IMR-90 (cell line): ENCODE results near the gene RBM42. TPM values are rescaled to one million over a fixed set of nuclear protein-coding genes. Genes with fewer than 3 reads are reported as not detected.

Experiments used
- ATAC-seq: fragments of 200-7000 bp; cut with Tn5 transposase; 2 replicates; pipeline ENCODE4 v1.9.1; 2020; ENCODE audit warnings: low read depth, mild to moderate bottlenecking, moderate library complexity
- BruUV-seq: library from RNA; stranded (reverse); fragments of 400-500 nt; replicated peaks from 2 replicates; lab custom pipeline; 2021; lab: Mats Ljungman, UMichigan
- CTCF ChIA-PET: fragments of 300-600 bp; formaldehyde crosslinking; extraction: SDS; loops from one replicate; lab custom pipeline; 2021; ENCODE audit warnings: antibody characterized with exemption; lab: Yijun Ruan, JAX
- POLR2A ChIA-PET: fragments of 300-600 bp; sonication (Branson Sonifier 250); formaldehyde crosslinking; loops from one replicate; lab custom pipeline; 2022; ENCODE audit warnings: antibody characterized with exemption; ENCODE audit not compliant: unreplicated experiment; lab: Charles Lee
- DNase-seq: peaks from one replicate; pipeline ENCODE4 v3.0.0; 2013
- H2AFZ ChIP-seq: replicated peaks from 2 replicates; pipeline ENCODE3; 2013; ENCODE audit warnings: low read length, mild to moderate bottlenecking; ENCODE audit not compliant: poor library complexity
- H2AK5ac ChIP-seq: 2 replicates; pipeline ENCODE4 v1.6.1; 2013; ENCODE audit warnings: low read depth, low read length, inconsistent platforms
- H2AK9ac ChIP-seq: replicated peaks from 2 replicates; pipeline ENCODE3; 2013; ENCODE audit warnings: mild to moderate bottlenecking, low read depth, low read length, moderate library complexity; ENCODE audit not compliant: poor library complexity
- H2BK120ac ChIP-seq: 2 replicates; pipeline ENCODE4 v1.6.1; 2013; ENCODE audit warnings: low read depth, low read length, inconsistent platforms
- H2BK15ac ChIP-seq: 3 replicates; pipeline ENCODE4 v1.6.1; 2013; ENCODE audit warnings: low read depth, low read length, inconsistent platforms
- H2BK20ac ChIP-seq: 2 replicates; pipeline ENCODE4 v1.6.1; 2013; ENCODE audit warnings: low read depth, mild to moderate bottlenecking, inconsistent platforms, low read length, moderate library complexity
- H2BK5ac ChIP-seq: 2 replicates; pipeline ENCODE4 v1.6.1; 2013; ENCODE audit warnings: mild to moderate bottlenecking, low read depth, low read length, inconsistent platforms; ENCODE audit not compliant: poor library complexity, severe bottlenecking
- H3K14ac ChIP-seq: replicated peaks from 2 replicates; pipeline ENCODE4 v1.6.1; 2013; ENCODE audit warnings: low read depth, low read length, inconsistent platforms
- H3K18ac ChIP-seq: 2 replicates; pipeline ENCODE4 v1.6.1; 2013; ENCODE audit warnings: low read depth, low read length, control low read depth
- H3K23ac ChIP-seq: 2 replicates; pipeline ENCODE4 v1.6.1; 2013; ENCODE audit warnings: low read depth, low read length, inconsistent platforms
- H3K27ac ChIP-seq: 2 replicates; pipeline ENCODE4 v1.5.1; 2013; ENCODE audit warnings: mild to moderate bottlenecking, control low read depth, low read length; ENCODE audit not compliant: insufficient read depth
- H3K27me3 ChIP-seq: 2 replicates; pipeline ENCODE4 v1.6.1; 2013; ENCODE audit warnings: low read length; ENCODE audit not compliant: control insufficient read depth, insufficient read depth
- H3K36me3 ChIP-seq: 2 replicates; pipeline ENCODE4 v1.6.1; 2013; ENCODE audit warnings: low read length, mixed read lengths; ENCODE audit not compliant: control insufficient read depth, insufficient read depth
- H3K4ac ChIP-seq: 2 replicates; pipeline ENCODE4 v1.6.1; 2013; ENCODE audit warnings: low read depth, low read length, inconsistent platforms
- H3K4me1 ChIP-seq: 2 replicates; pipeline ENCODE4 v1.6.1; 2013; ENCODE audit warnings: low read length, mixed read lengths; ENCODE audit not compliant: control insufficient read depth, insufficient read depth
- H3K4me2 ChIP-seq: 2 replicates; pipeline ENCODE4 v1.6.1; 2013; ENCODE audit warnings: low read depth, mild to moderate bottlenecking, control low read depth, low read length, moderate library complexity
- H3K4me3 ChIP-seq: 2 replicates; pipeline ENCODE4 v1.5.1; 2013; ENCODE audit warnings: low read depth, mild to moderate bottlenecking, control low read depth, low read length, moderate library complexity; ENCODE audit not compliant: insufficient read depth
- H3K56ac ChIP-seq: 2 replicates; pipeline ENCODE4 v1.6.1; 2013; ENCODE audit warnings: low read length, inconsistent platforms; ENCODE audit not compliant: insufficient read depth; ENCODE audit errors: extremely low read depth
- H3K79me1 ChIP-seq, 2 experiments: 2 replicates each; pipeline ENCODE4 v1.6.1; 2013; ENCODE audit warnings: low read length in 2 of 2, inconsistent platforms in 1 of 2, low read depth in 1 of 2
- H3K9ac ChIP-seq: 2 replicates; pipeline ENCODE4 v1.6.1; 2013; ENCODE audit warnings: low read depth, low read length, control low read depth
- H3K9me1 ChIP-seq: 2 replicates; pipeline ENCODE4 v1.6.1; 2013; ENCODE audit warnings: low read length, inconsistent platforms; ENCODE audit not compliant: insufficient read depth
- H3K9me3 ChIP-seq: 2 replicates; pipeline ENCODE4 v1.6.1; 2013; ENCODE audit warnings: low read length; ENCODE audit not compliant: control insufficient read depth, insufficient read depth
- H4K20me1 ChIP-seq: 2 replicates; pipeline ENCODE4 v1.6.1; 2013; ENCODE audit warnings: low read length, inconsistent platforms; ENCODE audit not compliant: insufficient read depth
- H4K5ac ChIP-seq: 2 replicates; pipeline ENCODE4 v1.6.1; 2013; ENCODE audit warnings: mild to moderate bottlenecking, low read depth, low read length, control low read depth
- H4K8ac ChIP-seq, 2 experiments: 2 replicates each; pipeline ENCODE4 v1.6.1; 2013; ENCODE audit warnings: low read depth in 2 of 2, low read length in 2 of 2, control low read depth in 1 of 2, inconsistent platforms in 1 of 2
- H4K91ac ChIP-seq: 2 replicates; pipeline ENCODE4 v1.6.1; 2013; ENCODE audit warnings: low read depth, low read length, inconsistent platforms; ENCODE audit not compliant: insufficient read depth
- CHD1 ChIP-seq: IDR thresholded peaks from 2 replicates; pipeline ENCODE4 v1.6.1; 2012; ENCODE audit warnings: low read depth, low read length, improper control_type of control experiment
- MXI1 ChIP-seq: IDR thresholded peaks from 2 replicates; pipeline ENCODE4 v1.6.1; 2012; ENCODE audit warnings: low read depth, mild to moderate bottlenecking, low read length, moderate library complexity, borderline replicate concordance
- RAD21 ChIP-seq: IDR thresholded peaks from 2 replicates; pipeline ENCODE4 v1.6.1; 2012; ENCODE audit warnings: low read length, improper control_type of control experiment
- USF2 ChIP-seq: fragments of 150-350 bp; IDR thresholded peaks from 2 replicates; pipeline ENCODE4 v1.6.1; 2017; ENCODE audit warnings: mild to moderate bottlenecking, antibody characterized with exemption, low read length, low read depth
- WGBS, 2 experiments: methylation state at CpG; one replicate each; pipeline versions ENCODE4 v1.1.5 to v1.1.7; 2013; ENCODE audit warnings: missing lambda C conversion rate in 2 of 2; ENCODE audit not compliant: insufficient read length in 1 of 2; ENCODE audit errors: extremely low coverage in 2 of 2; 5-methylcytosine and 5-hydroxymethylcytosine counted together
- dilution Hi-C: fragments of 300-500 bp; cut with HindIII; formaldehyde crosslinking; loops from one replicate; pipeline ENCODE4 v1.14.3; 2018; ENCODE audit warnings: low sequenced_read_pairs; ENCODE audit not compliant: unreplicated experiment
- in situ Hi-C: fragments of 300-500 bp; cut with MboI; formaldehyde crosslinking; loops from 3 replicates; pipeline ENCODE4 v1.14.3; 2019; ENCODE audit warnings: low sequenced_read_pairs, inconsistent platforms, mixed read lengths
- intact Hi-C: fragments of 100-400 bp; cut with micrococcal nuclease; formaldehyde crosslinking; loops from 2 replicates; pipeline ENCODE4 v1.10.0; 2022
- polyA plus RNA-seq, 3 experiments: library from polyadenylated mRNA; depleted of rRNA; stranded (reverse); fragments of >200 nt; gene quantifications; 2 replicates each; pipeline ENCODE4 v1.2.3, GENCODE V29; 2012; ENCODE audit warnings: low replicate concordance in 1 of 3
- total RNA-seq: library from RNA; depleted of rRNA; stranded (reverse); fragments of >200 nt; gene quantifications from 2 replicates; pipeline ENCODE4 v1.2.3, GENCODE V29; 2012

The RBM42 gene
- total and polyA plus RNA-seq, 2 of the 4 experiments (the other 2 are of a cell fraction) = 19.0 to 41.5 TPM

GRCh38 chr19:35618857-35619256, 10.0 kb upstream of the RBM42 start:
- no peak overlapping the region for H3K18ac ChIP-seq
- H3K27ac ChIP-seq = no peak overlapping the region
- DNase-seq = no peak
- H2AK5ac ChIP-seq = no peak overlapping the region
- no TSS peak for BruUV-seq
- H3K56ac ChIP-seq = no peak overlapping the region
- H2AFZ ChIP-seq = no peak overlapping the region
- no peaks in the 10 kb centered on the region for H3K4me1 ChIP-seq
- H4K91ac ChIP-seq = no peak overlapping the region
- no peak overlapping the region for H3K4ac ChIP-seq
- H3K4me3 ChIP-seq = no peak overlapping the region
- no peak overlapping the region for H3K9ac ChIP-seq
- H2BK15ac ChIP-seq = no peak overlapping the region
- peaks cover 9% of the 10 kb centered on the region; the same call in 1 of the 2 replicates for H3K36me3 ChIP-seq
- intact Hi-C loops = no loop called here
- H3K9me1 ChIP-seq = no peaks in the 10 kb centered on the region
- TF ChIP-seq RAD21 (no peak), USF2 (no peak), CHD1 (no peak), MXI1 (no peak)
- no peak overlapping the region for H4K5ac ChIP-seq
- no peaks in the 10 kb centered on the region for H3K27me3 ChIP-seq
- peaks cover 0 to 2% of the 10 kb centered on the region in 2 experiments; a peak in 1 of 4 replicates for H3K79me1 ChIP-seq
- no peak; the same call in 1 of the 2 replicates for ATAC-seq
- H2BK120ac ChIP-seq = no peak overlapping the region
- ChIA-PET CTCF (no interaction called here), POLR2A (no interaction called here)
- dilution Hi-C loops = no loop called here
- in situ Hi-C loops = no loop called here
- H4K8ac ChIP-seq = no peak overlapping the region
- no peak overlapping the region for H2BK5ac ChIP-seq
- H2BK20ac ChIP-seq = no peak overlapping the region
- no peak overlapping the region for H2AK9ac ChIP-seq
- 88% methylated on average over 6 of the region's 7 CpGs; no CpG with 5 or more reads in 1 of the 2 experiments for WGBS, 2 experiments
- H4K20me1 ChIP-seq = no peaks in the 10 kb centered on the region
- no peak overlapping the region for H3K14ac ChIP-seq
- H3K23ac ChIP-seq = no peak overlapping the region
- no peaks in the 10 kb centered on the region for H3K9me3 ChIP-seq
- no peak overlapping the region for H3K4me2 ChIP-seq
